ENCODE results near the gene IHH. TPM values are rescaled to one million over a fixed set of nuclear protein-coding genes. Genes with fewer than 3 reads are reported as not detected.

Gene IHH
- total and polyA plus RNA-seq, 2 donors (not counting 1 experiment from before 2014, with no cell fraction given), result 0.15 to 0.22 TPM

DNA sequence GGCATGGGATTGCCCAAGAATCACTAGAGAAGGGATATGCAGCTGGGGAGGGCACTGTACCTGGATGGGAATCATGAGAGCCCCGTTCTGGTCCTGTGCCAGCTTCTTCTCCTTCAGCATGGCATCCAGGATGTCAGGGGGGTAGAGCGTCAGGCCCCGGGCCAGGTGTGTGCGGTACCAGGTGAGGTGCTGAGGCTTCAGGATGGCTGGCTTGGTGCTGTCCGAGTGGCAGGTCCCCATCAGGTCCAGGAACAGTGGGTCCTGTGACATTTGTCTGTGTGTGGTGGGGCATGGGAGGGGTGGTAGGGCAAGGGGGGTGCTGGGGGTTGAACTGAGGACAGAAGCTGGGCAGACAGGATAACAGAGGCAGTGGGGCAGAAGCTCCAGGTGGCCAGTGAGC is 32.6 kb downstream of the IHH start:
- DNase-seq, result no peak
- no peaks in the 10 kb centered on the region for H3K9me3 Mint-ChIP-seq (ENCODE audit: insufficient read depth)
- no peak overlapping the region for H2AFZ ChIP-seq (ENCODE audit: insufficient read depth, low read depth, low read length, poor library complexity, severe bottlenecking)
- no peak overlapping the region for H3K4me2 ChIP-seq (replicated peaks; ENCODE audit: low read depth, low read length, poor library complexity, severe bottlenecking)
- H3K4me1 Mint-ChIP-seq, result no peaks in the 10 kb centered on the region
- H3K27me3 Mint-ChIP-seq, result peaks cover 35% of the 10 kb centered on the region
- no peak overlapping the region for H3K4me3 Mint-ChIP-seq
- H3K27ac Mint-ChIP-seq, result no peak overlapping the region
- H3K79me2 ChIP-seq (ENCODE audit: control insufficient read depth, insufficient read depth, low read length), result no peaks in the 10 kb centered on the region
- H3K9me3 ChIP-seq (ENCODE audit: control extremely low read depth in 1 of 3, control insufficient read depth in 2 of 3, insufficient read depth in 1 of 3, low read length in 2 of 3), result peaks cover 0 to 6% (median 0%) of the 10 kb centered on the region in 3 donors
- H3K4me3 ChIP-seq (ENCODE audit: control extremely low read depth in 1 of 5, extremely low read depth in 1 of 5, insufficient read depth in 1 of 5, low read depth in 2 of 5, low read length in 4 of 5), result no peak overlapping the region
- H3K9ac ChIP-seq (ENCODE audit: low read length), result no peak overlapping the region
- H3K4me1 ChIP-seq (ENCODE audit: control insufficient read depth in 2 of 2, insufficient read depth in 2 of 2, low read length in 2 of 2), result no peaks in the 10 kb centered on the region
- no peaks in the 10 kb centered on the region for H3K36me3 ChIP-seq (replicated peaks in 1 of 2; ENCODE audit: control extremely low read depth in 1 of 2, control insufficient read depth in 1 of 2, extremely low read depth in 1 of 2, insufficient read depth in 2 of 2, low read length in 1 of 2)
- peaks cover 0 to 21% (median 0%) of the 10 kb centered on the region in 4 experiments for H3K27me3 ChIP-seq (replicated peaks in 1 of 4; ENCODE audit: control extremely low read depth in 1 of 4, control insufficient read depth in 3 of 4, insufficient read depth in 4 of 4, low read length in 3 of 4)
- no peaks in the 10 kb centered on the region for H4K20me1 ChIP-seq (ENCODE audit: control insufficient read depth, insufficient read depth, low read length, poor library complexity, severe bottlenecking)
- ChIA-PET POLR2A (no interaction called here), CTCF (interaction anchor here (1.3 to 6.4 kb wide), 3 partner anchors 14 to 126 kb away, joined by 3 to 99 read pairs (median 18); no protein-coding TSS in a partner anchor)
- no peak overlapping the region for H3K27ac ChIP-seq (ENCODE audit: low read length in 2 of 2)
- TF ChIP-seq EZH2 (IDR thresholded peaks at IDR 0.05; ENCODE audit: borderline replicate concordance, insufficient read depth, low read depth, low read length, poor library complexity, severe bottlenecking), result no peak
- TF ChIP-seq, protein P1, sequence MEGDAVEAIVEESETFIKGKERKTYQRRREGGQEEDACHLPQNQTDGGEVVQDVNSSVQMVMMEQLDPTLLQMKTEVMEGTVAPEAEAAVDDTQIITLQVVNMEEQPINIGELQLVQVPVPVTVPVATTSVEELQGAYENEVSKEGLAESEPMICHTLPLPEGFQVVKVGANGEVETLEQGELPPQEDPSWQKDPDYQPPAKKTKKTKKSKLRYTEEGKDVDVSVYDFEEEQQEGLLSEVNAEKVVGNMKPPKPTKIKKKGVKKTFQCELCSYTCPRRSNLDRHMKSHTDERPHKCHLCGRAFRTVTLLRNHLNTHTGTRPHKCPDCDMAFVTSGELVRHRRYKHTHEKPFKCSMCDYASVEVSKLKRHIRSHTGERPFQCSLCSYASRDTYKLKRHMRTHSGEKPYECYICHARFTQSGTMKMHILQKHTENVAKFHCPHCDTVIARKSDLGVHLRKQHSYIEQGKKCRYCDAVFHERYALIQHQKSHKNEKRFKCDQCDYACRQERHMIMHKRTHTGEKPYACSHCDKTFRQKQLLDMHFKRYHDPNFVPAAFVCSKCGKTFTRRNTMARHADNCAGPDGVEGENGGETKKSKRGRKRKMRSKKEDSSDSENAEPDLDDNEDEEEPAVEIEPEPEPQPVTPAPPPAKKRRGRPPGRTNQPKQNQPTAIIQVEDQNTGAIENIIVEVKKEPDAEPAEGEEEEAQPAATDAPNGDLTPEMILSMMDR (IDR thresholded peaks at IDR 0.05), result no peak
- no peak for ATAC-seq (ENCODE audit: low read depth)
- intact Hi-C loops (cut with micrococcal nuclease), result loop anchor here (2.0 kb wide), 1 partner anchor 119 kb away; no protein-coding TSS in a partner anchor
- 84% methylated on average over 5 of the region's 5 CpGs for WGBS (ENCODE audit: insufficient coverage)

DNA sequence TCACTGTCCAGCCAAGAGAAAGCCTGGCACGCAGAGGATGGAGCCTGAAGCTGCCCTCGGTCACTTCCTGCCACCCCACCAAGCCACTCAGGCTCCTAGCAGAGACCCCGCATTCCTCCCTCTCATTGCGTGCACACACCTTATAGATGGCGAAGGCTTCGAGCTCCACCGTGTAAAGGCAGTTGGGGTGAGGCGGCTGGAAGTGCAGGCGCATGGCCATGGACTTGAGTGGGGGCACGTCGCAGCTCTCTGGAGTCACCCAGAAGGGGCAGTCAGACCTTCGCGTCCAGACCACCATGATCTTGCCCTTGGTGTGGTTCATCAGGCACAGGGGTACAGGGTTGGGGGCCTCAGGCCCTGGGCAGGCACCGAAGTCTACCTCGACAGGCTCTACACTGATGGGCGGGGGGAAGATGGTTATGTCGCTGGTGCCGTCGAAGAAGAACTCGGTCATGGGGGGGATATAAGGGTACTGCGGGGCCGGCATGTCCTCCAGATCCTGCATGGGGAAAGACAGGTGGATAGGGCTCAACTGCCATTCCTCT is 33.1 kb downstream of the IHH start:
- CTCF ChIA-PET, result interaction anchor here (0.9 to 6.4 kb wide), 4 partner anchors 11 to 126 kb away, joined by 3 to 99 read pairs (median 3); no protein-coding TSS in a partner anchor
- Mint-ChIP-seq H3K27me3 (peaks cover 33% of the 10 kb centered on the region), H3K27ac (no peak overlapping the region), H3K4me3 (no peak overlapping the region), H3K9me3 (ENCODE audit: insufficient read depth) (no peaks in the 10 kb centered on the region), H3K4me1 (no peaks in the 10 kb centered on the region)
- Histone ChIP-seq H4K20me1 (ENCODE audit: control insufficient read depth, insufficient read depth, low read length, poor library complexity, severe bottlenecking) (no peaks in the 10 kb centered on the region), H3K9ac (ENCODE audit: low read length) (no peak overlapping the region), H3K27ac (ENCODE audit: low read length in 2 of 2) (no peak overlapping the region), H3K79me2 (ENCODE audit: control insufficient read depth, insufficient read depth, low read length) (no peaks in the 10 kb centered on the region), H3K27me3 (replicated peaks in 1 of 4; ENCODE audit: control extremely low read depth in 1 of 4, control insufficient read depth in 3 of 4, insufficient read depth in 4 of 4, low read length in 3 of 4) (peaks cover 0 to 24% (median 0%) of the 10 kb centered on the region in 4 experiments), H3K4me3 (ENCODE audit: control extremely low read depth in 1 of 5, extremely low read depth in 1 of 5, insufficient read depth in 1 of 5, low read depth in 2 of 5, low read length in 4 of 5) (no peak overlapping the region), H2AFZ (ENCODE audit: insufficient read depth, low read depth, low read length, poor library complexity, severe bottlenecking) (no peak overlapping the region), H3K4me2 (replicated peaks; ENCODE audit: low read depth, low read length, poor library complexity, severe bottlenecking) (no peak overlapping the region), H3K4me1 (ENCODE audit: control insufficient read depth in 2 of 2, insufficient read depth in 2 of 2, low read length in 2 of 2) (no peaks in the 10 kb centered on the region), H3K36me3 (replicated peaks in 1 of 2; ENCODE audit: control extremely low read depth in 1 of 2, control insufficient read depth in 1 of 2, extremely low read depth in 1 of 2, insufficient read depth in 2 of 2, low read length in 1 of 2) (no peaks in the 10 kb centered on the region), H3K9me3 (ENCODE audit: control extremely low read depth in 1 of 3, control insufficient read depth in 2 of 3, insufficient read depth in 1 of 3, low read length in 2 of 3) (peaks cover 0 to 6% (median 0%) of the 10 kb centered on the region in 3 donors)
- intact Hi-C loops (cut with micrococcal nuclease), result loop anchor here (2.0 kb wide), 1 partner anchor 119 kb away; no protein-coding TSS in a partner anchor
- no peak for ATAC-seq (ENCODE audit: low read depth)
- POLR2A ChIA-PET, result no interaction called here
- DNase-seq, result no peak
- 94% methylated on average over 22 of the region's 22 CpGs for WGBS (ENCODE audit: insufficient coverage)
- no peak for TF ChIP-seq EZH2 (IDR thresholded peaks at IDR 0.05; ENCODE audit: borderline replicate concordance, insufficient read depth, low read depth, low read length, poor library complexity, severe bottlenecking)
- TF ChIP-seq, protein P1 (IDR thresholded peaks at IDR 0.05), result no peak

Measured in B cell (primary cell).